ENCODE results near the gene PRR27.

Gene PRR27

DNA sequence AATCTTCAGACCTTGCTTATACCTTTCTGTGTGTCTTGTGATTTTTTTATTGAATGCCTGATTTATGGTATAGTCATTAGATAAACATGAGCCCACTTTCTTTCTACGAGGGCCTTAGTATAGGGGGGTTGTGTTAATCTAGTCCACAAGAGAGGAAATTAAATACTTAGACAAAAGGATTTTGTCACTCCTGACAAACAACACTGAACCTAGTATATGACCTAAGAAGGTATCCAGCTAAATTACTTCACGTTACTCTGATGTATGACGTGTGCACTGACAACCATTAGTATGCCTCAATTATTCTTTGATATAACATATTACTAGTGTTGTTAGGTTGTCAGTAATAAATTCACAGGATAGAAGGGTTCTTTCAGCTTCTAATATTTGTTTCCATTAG lies 2.8 kb upstream of the PRR27 start:
- no peak overlapping the region for H3K4me3 ChIP-seq (ENCODE audit: low read depth, low read length)
- DNase-seq (ENCODE audit: low read depth) = no peak
- TF ChIP-seq, protein P1, sequence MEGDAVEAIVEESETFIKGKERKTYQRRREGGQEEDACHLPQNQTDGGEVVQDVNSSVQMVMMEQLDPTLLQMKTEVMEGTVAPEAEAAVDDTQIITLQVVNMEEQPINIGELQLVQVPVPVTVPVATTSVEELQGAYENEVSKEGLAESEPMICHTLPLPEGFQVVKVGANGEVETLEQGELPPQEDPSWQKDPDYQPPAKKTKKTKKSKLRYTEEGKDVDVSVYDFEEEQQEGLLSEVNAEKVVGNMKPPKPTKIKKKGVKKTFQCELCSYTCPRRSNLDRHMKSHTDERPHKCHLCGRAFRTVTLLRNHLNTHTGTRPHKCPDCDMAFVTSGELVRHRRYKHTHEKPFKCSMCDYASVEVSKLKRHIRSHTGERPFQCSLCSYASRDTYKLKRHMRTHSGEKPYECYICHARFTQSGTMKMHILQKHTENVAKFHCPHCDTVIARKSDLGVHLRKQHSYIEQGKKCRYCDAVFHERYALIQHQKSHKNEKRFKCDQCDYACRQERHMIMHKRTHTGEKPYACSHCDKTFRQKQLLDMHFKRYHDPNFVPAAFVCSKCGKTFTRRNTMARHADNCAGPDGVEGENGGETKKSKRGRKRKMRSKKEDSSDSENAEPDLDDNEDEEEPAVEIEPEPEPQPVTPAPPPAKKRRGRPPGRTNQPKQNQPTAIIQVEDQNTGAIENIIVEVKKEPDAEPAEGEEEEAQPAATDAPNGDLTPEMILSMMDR (conservative IDR thresholded peaks at IDR 0.05; ENCODE audit: low read depth, low read length) = no peak

DNA sequence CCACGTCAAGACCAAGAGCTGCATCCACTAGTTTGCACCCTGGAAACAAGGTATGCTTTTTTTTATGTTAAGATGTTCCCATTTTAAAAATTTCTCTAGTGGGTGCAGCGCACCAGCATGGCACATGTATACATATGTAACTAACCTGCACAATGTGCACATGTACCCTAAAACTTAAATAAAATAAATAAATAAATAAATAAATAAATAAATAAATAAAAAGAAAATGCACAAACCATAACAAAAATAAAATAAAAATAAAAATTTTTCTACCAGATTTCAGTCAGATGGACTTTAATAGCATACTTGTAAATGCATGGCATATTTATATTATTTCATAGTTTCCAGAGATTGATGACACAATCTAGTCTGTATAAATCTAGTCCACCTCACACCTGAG lies 1.9 kb upstream of the PRR27 start:
- TF ChIP-seq, protein P1 (conservative IDR thresholded peaks at IDR 0.05; ENCODE audit: low read depth, low read length) = no peak
- no peak overlapping the region for H3K4me3 ChIP-seq (ENCODE audit: low read depth, low read length)
- DNase-seq (ENCODE audit: low read depth) = no peak

DNA sequence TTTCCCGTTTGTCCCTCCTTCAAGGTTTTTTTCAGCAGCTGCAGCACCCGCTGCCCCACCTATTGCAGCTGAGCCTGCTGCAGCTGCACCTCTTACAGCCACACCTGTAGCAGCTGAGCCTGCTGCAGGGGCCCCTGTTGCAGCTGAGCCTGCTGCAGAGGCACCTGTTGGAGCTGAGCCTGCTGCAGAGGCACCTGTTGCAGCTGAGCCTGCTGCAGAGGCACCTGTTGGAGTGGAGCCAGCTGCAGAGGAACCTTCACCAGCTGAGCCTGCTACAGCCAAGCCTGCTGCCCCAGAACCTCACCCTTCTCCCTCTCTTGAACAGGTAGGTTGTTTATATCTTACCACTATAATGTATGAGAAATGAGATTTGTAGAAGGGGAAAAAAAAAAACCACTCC lies 4.5 kb downstream of the PRR27 start:
- TF ChIP-seq, protein P1 (conservative IDR thresholded peaks at IDR 0.05; ENCODE audit: low read depth, low read length) = no peak
- no peak for DNase-seq (ENCODE audit: low read depth)
- H3K4me3 ChIP-seq (ENCODE audit: low read depth, low read length) = no peak overlapping the region

DNA sequence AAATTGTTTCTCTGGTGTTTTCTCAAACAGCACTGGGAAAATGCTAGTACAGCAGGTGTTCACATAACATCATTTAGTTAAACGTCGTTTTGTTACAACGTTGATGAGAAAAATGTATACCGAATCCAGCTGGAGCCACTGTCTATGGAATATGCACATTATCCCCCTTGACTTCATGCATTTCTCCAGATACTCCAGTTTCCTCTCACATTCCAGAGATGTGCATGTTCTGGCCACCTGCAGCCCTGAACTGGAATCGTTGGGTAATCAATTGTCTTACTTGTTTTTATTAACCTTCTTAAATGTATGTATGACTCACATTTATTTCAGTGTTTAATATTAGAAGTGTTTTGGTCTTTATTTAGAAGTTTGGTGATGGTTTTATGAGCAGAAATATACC lies 23.1 kb downstream of the PRR27 start:
- TF ChIP-seq, protein P1 (conservative IDR thresholded peaks at IDR 0.05; ENCODE audit: low read depth, low read length) = no peak
- H3K4me3 ChIP-seq (ENCODE audit: low read depth, low read length) = no peak overlapping the region
- no peak for DNase-seq (ENCODE audit: low read depth)

DNA sequence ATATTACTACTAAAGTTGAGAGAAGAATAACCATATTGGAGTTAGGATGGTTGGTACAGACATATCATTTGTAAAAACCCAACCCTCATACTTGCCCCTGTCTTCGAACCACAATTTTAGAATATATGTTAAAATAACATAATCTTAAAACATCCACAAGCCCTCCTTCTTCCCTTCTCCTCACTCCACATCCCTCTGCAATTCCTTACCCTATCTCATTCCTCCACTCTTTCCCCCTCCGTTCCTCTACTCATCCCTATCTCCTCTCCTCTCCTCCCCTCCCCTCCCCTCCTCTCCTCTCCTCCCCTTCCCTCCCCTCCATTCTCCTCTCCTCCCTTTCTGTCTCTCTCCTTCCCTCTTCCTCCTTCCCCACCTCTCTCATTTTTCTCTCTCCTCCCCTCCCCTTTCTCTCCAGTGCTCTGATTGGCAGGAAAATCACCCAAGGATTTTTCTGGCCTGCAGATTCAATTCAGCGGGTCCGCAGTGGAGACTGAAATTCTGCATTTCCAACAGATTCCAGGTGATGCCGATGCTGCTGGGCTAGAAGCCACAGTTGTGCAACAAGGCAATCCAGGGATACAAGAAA lies 24.1 kb downstream of the PRR27 start:
- no peak overlapping the region for H3K4me3 ChIP-seq (ENCODE audit: low read depth, low read length)
- TF ChIP-seq, protein P1 (conservative IDR thresholded peaks at IDR 0.05; ENCODE audit: low read depth, low read length) = no peak
- no peak for DNase-seq (ENCODE audit: low read depth)

DNA sequence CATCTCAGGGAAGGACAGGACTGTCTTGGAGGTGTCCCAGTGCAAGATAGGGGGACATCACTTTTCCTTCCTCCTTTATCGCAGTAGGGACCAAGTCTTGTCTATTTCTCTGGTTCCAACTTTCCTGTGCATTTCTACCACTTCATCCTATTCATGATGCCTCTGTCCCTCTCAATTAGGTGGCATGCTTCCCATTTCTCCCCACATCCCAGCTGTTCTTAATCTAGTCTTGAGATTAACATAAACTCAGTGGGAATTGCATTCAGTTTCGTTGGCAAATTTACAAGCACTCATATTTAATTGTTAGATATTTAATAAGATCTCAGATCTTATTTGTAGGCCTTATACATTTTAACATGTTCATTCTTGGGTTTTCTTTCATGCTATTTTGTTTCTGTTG lies 25.8 kb downstream of the PRR27 start:
- no peak for DNase-seq (ENCODE audit: low read depth)
- TF ChIP-seq, protein P1 (conservative IDR thresholded peaks at IDR 0.05; ENCODE audit: low read depth, low read length) = no peak
- no peak overlapping the region for H3K4me3 ChIP-seq (ENCODE audit: low read depth, low read length)

DNA sequence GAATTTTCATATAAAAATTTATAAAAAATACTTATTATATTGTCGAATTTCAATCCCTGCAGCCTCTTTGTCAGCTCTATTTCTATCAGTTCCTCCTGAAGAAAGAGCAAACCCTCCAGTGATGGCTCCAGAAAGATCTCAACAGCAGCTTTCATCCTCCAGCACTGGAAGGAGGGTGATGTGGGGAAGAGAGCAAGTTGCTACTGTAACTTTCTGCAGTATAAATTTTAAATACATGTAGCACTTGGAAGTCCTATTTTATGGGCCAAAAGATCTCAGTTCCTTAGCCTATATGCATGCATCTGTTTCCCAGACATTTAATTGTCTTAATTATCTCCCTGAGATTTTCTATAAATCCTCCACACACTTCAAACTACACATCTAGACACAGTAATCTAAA lies 27.8 kb downstream of the PRR27 start:
- TF ChIP-seq, protein P1 (conservative IDR thresholded peaks at IDR 0.05; ENCODE audit: low read depth, low read length) = no peak

More for the DNA sequence above, 27.8 kb downstream of the PRR27 start:
- no peak for DNase-seq (ENCODE audit: low read depth)
- H3K4me3 ChIP-seq (ENCODE audit: low read depth, low read length) = no peak overlapping the region

All from choroid plexus epithelial cell (primary cell).